K562 (cell line): ENCODE data around the gene PRR11. TPM values are rescaled to one million over a fixed set of nuclear protein-coding genes. Genes with fewer than 3 reads are reported as not detected.

Source experiments
- CREB5 ChIP-seq: fragments of 250-450 bp; sonication (Bioruptor Pico); IDR thresholded peaks from 2 replicates; pipeline ENCODE4 v1.5.0; 2020; ENCODE audit warnings: mild to moderate bottlenecking
- CREM ChIP-seq: IDR thresholded peaks from 2 replicates; pipeline ENCODE4 v1.6.1; 2014; ENCODE audit warnings: antibody characterized with exemption, low read depth
- DACH1 ChIP-seq: fragments of 450-650 bp; IDR thresholded peaks from 2 replicates; pipeline ENCODE4 v1.6.1; 2018; ENCODE audit not compliant: partially characterized antibody
- DEAF1 ChIP-seq: fragments of 450-650 bp; formaldehyde crosslinking; IDR thresholded peaks from 2 replicates; pipeline ENCODE4 v1.4.0; 2020; ENCODE audit warnings: mild to moderate bottlenecking, moderate library complexity
- DNMT1 ChIP-seq: fragments of 450-650 bp; IDR thresholded peaks from 2 replicates; pipeline ENCODE4 v1.6.1; 2016; ENCODE audit warnings: antibody characterized with exemption, mild to moderate bottlenecking
- GABPB1 ChIP-seq: sonication (generic); formaldehyde crosslinking; IDR thresholded peaks from 2 replicates; pipeline ENCODE4 v1.8.0; 2022; ENCODE audit warnings: mild to moderate bottlenecking, missing genetic modification reagents
- HMGN3 ChIP-seq: IDR thresholded peaks from 2 replicates; pipeline ENCODE4 v1.6.1; 2011; ENCODE audit warnings: borderline replicate concordance, low read depth, mild to moderate bottlenecking, mixed read lengths, low read length; ENCODE audit not compliant: insufficient read length; ENCODE audit errors: extremely low read depth
- HMGXB4 ChIP-seq: sonication (generic); formaldehyde crosslinking; IDR thresholded peaks from 2 replicates; pipeline ENCODE4 v1.8.1; 2023; ENCODE audit warnings: mild to moderate bottlenecking, missing genetic modification reagents
- MAFK ChIP-seq: IDR thresholded peaks from 2 replicates; pipeline ENCODE4 v1.6.1; 2011; ENCODE audit warnings: low read length, improper control_type of control experiment
- MAX ChIP-seq: sonication (generic); formaldehyde crosslinking; IDR thresholded peaks from 2 replicates; pipeline ENCODE4 v1.9.0; 2022; ENCODE audit warnings: mild to moderate bottlenecking, missing genetic modification reagents
- MIER1 ChIP-seq: fragments of 450-650 bp; IDR thresholded peaks from 2 replicates; pipeline ENCODE4 v1.6.1; 2016; ENCODE audit warnings: antibody characterized with exemption, mild to moderate bottlenecking, low read depth
- MITF ChIP-seq: IDR thresholded peaks from 2 replicates; pipeline ENCODE4 v1.6.1; 2014; ENCODE audit warnings: antibody characterized with exemption
- MTF1 ChIP-seq: fragments of 250-450 bp; sonication (Bioruptor Pico); IDR thresholded peaks from 2 replicates; pipeline ENCODE4 v1.9.0; 2021; ENCODE audit warnings: moderate library complexity, mild to moderate bottlenecking, inconsistent platforms, borderline replicate concordance
- NCOR1 ChIP-seq: fragments of 450-650 bp; IDR thresholded peaks from 2 replicates; pipeline ENCODE4 v1.6.1; 2016; ENCODE audit warnings: mild to moderate bottlenecking, moderate library complexity
- NFIC ChIP-seq: fragments of 450-650 bp; IDR thresholded peaks from 2 replicates; pipeline ENCODE4 v1.6.1; 2017; ENCODE audit warnings: mild to moderate bottlenecking, inconsistent platforms
- SETDB1 ChIP-seq: IDR thresholded peaks from one replicate; pipeline ENCODE4 v1.6.1; 2012; ENCODE audit warnings: low read length, control low read depth, inconsistent platforms
- SNIP1 ChIP-seq: fragments of 450-650 bp; IDR thresholded peaks from 2 replicates; pipeline ENCODE4 v1.7.1; 2017; ENCODE audit warnings: low read depth, mild to moderate bottlenecking
- THRA ChIP-seq: fragments of 450-650 bp; IDR thresholded peaks from 2 replicates; pipeline ENCODE4 v1.6.1; 2017; ENCODE audit warnings: mild to moderate bottlenecking, moderate library complexity
- ZC3H4 ChIP-seq: sonication (generic); formaldehyde crosslinking; IDR thresholded peaks from 2 replicates; pipeline ENCODE4 v1.9.0; 2021; ENCODE audit warnings: missing genetic modification reagents, borderline replicate concordance
- ZNF124 ChIP-seq: sonication (generic); formaldehyde crosslinking; IDR thresholded peaks from 2 replicates; pipeline ENCODE4 v1.8.1; 2022; ENCODE audit warnings: missing genetic modification reagents
- ZNF174 ChIP-seq: fragments of 250-450 bp; sonication (Bioruptor Pico); IDR thresholded peaks from 2 replicates; pipeline ENCODE4 v1.4.0; 2020; ENCODE audit warnings: mild to moderate bottlenecking
- ZNF217 ChIP-seq: sonication (generic); formaldehyde crosslinking; IDR thresholded peaks from 2 replicates; pipeline ENCODE4 v1.8.0; 2022; ENCODE audit warnings: mild to moderate bottlenecking, missing genetic modification reagents
- polyA plus RNA-seq, 8 experiments: library from polyadenylated mRNA; depleted of rRNA in 4 of 8; stranded (reverse) in 5 of 8; unstranded in 3 of 8; fragments of >200 nt; fragmentation: Nextera tagmentation in 2 of 8; fragmentation: Illumina TruSeq in 1 of 8; extraction: Ambion mirVana in 2 of 8; extraction: Trizol in 1 of 8; gene quantifications; 2 replicates each; pipeline versions ENCODE4 v1.2.1 to v1.2.3, GENCODE V29; 2011 to 2014; ENCODE audit warnings: inconsistent platforms in 1 of 8, missing spikeins in 1 of 8
- total RNA-seq, 7 experiments: library from RNA; depleted of rRNA in 6 of 7; stranded (reverse); fragments of >200 nt in 6 of 7; fragmentation: Illumina TruSeq in 2 of 7; extraction: Trizol in 2 of 7; gene quantifications; 2 replicates each; pipeline versions ENCODE4 v1.2.1 to v1.2.3, GENCODE V29; 2011 to 2021; ENCODE audit warnings: low replicate concordance in 1 of 7

The PRR11 gene
- total and polyA plus RNA-seq, 9 of the 15 experiments (the other 6 are each of a cell fraction or from before 2014, with no cell fraction given) = 13.3 to 75.2 (median 46.4) TPM

GRCh38 chr17:59155439-59156177 lies at the start of gene PRR11 (continued):
- TF ChIP-seq MTF1 (no peak), NFIC (peak; percentile 49), SNIP1 (no peak), ZNF174 (CRISPR knock-in tag) (no peak), THRA (no peak), DEAF1 (no peak), HMGXB4 (CRISPR knock-in tag) (no peak), NCOR1 (no peak), MAFK (no peak), ZNF124 (CRISPR knock-in tag) (no peak), HMGN3 (no peak), CREM (no peak; the same call in none of the 2 replicates), DNMT1 (no peak), ZC3H4 (CRISPR knock-in tag) (no peak), ZNF217 (CRISPR knock-in tag) (no peak), SETDB1 (no peak), MAX (CRISPR knock-in tag) (0 out of 2 replicates have a peak, but pooled peaks have one; percentile 33), CREB5 (no peak), MITF (no peak), DACH1 (no peak), MIER1 (no peak), GABPB1 (peak; percentile 9; the same call in 1 of the 2 replicates)
